ENCODE measurements around the gene BICC1. TPM values are rescaled to one million over a fixed set of nuclear protein-coding genes. Genes with fewer than 3 reads are reported as not detected.

Gene BICC1
- total and polyA plus RNA-seq, 2 of the 4 experiments (the other 2 are of a cell fraction) = 5.7 to 42.5 TPM

DNA sequence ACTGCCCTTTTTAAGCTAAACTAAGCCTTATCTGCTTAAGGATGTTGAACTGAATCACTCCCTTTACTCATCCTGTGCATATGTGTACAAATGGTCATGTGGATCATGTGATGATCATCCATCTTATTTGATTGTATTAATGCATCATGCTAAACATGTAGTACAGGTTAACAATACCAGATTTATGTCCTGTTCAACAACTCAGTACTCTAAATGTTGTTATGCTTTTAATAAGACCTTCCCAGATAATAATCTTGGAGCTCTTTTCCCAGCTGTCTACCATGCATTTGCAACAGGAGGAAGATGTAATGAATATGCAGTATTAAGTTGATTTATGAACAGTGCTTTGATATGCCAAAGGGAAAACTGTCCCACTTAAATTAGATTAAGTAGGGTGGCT is 318.0 kb downstream of the BICC1 start:
- H3K4me1 ChIP-seq (ENCODE audit: control insufficient read depth, insufficient read depth, low read length) = no peaks in the 10 kb centered on the region
- H3K27ac ChIP-seq (ENCODE audit: insufficient read depth, low read length) = no peak overlapping the region
- no peak overlapping the region for H3K14ac ChIP-seq (replicated peaks; ENCODE audit: low read depth, low read length)
- no peak overlapping the region for H2BK15ac ChIP-seq (ENCODE audit: low read depth, low read length)
- H2BK20ac ChIP-seq (ENCODE audit: low read depth, low read length) = no peak overlapping the region
- H3K18ac ChIP-seq (ENCODE audit: low read depth, low read length) = no peak overlapping the region
- no peak overlapping the region for H2BK5ac ChIP-seq (ENCODE audit: low read depth, low read length, poor library complexity, severe bottlenecking)
- H3K9me1 ChIP-seq (ENCODE audit: insufficient read depth, low read length) = no peaks in the 10 kb centered on the region
- H3K56ac ChIP-seq (ENCODE audit: extremely low read depth, insufficient read depth, low read length) = no peak overlapping the region
- no peak overlapping the region for H4K8ac ChIP-seq (ENCODE audit: low read depth in 2 of 2, low read length in 2 of 2)
- H3K4me2 ChIP-seq (ENCODE audit: low read depth, low read length) = no peak overlapping the region
- in situ Hi-C loops (cut with MboI; ENCODE audit: low sequenced_read_pairs) = no loop called here
- H3K4ac ChIP-seq (ENCODE audit: low read depth, low read length) = no peak overlapping the region
- H2AK9ac ChIP-seq (replicated peaks; ENCODE audit: low read depth, low read length, poor library complexity) = no peak overlapping the region
- H3K4me3 ChIP-seq (ENCODE audit: insufficient read depth, low read depth, low read length) = no peak overlapping the region
- no peak overlapping the region for H4K91ac ChIP-seq (ENCODE audit: insufficient read depth, low read depth, low read length)
- BruUV-seq (replicated peaks) = no TSS peak
- no peaks in the 10 kb centered on the region for H4K20me1 ChIP-seq (ENCODE audit: insufficient read depth, low read length)
- H3K79me1 ChIP-seq (ENCODE audit: low read depth in 1 of 2, low read length in 2 of 2) = no peaks in the 10 kb centered on the region
- TF ChIP-seq SMC3 (IDR thresholded peaks at IDR 0.05; ENCODE audit: low read depth, low read length) (no peak), MAZ (IDR thresholded peaks at IDR 0.05; ENCODE audit: borderline replicate concordance, low read depth, low read length) (no peak), CHD1 (IDR thresholded peaks at IDR 0.05; ENCODE audit: low read depth, low read length) (no peak), BHLHE40 (IDR thresholded peaks at IDR 0.05; ENCODE audit: low read depth, low read length) (no peak), RFX5 (IDR thresholded peaks at IDR 0.05; ENCODE audit: low read depth, low read length) (no peak), CEBPB (IDR thresholded peaks at IDR 0.05; ENCODE audit: low read depth, low read length) (no peak), NFE2L2 (IDR thresholded peaks at IDR 0.05; ENCODE audit: low read depth, low read length) (no peak), RCOR1 (IDR thresholded peaks at IDR 0.05; ENCODE audit: insufficient replicate concordance, low read length) (no peak), MXI1 (IDR thresholded peaks at IDR 0.05; ENCODE audit: borderline replicate concordance, low read depth, low read length) (no peak), MAFK (IDR thresholded peaks at IDR 0.05; ENCODE audit: low read depth, low read length) (no peak), POLR2A (IDR thresholded peaks at IDR 0.05; ENCODE audit: low read depth, low read length) (no peak), FOS (IDR thresholded peaks at IDR 0.05; ENCODE audit: low read depth, low read length) (no peak)
- TF ChIP-seq, protein P1, sequence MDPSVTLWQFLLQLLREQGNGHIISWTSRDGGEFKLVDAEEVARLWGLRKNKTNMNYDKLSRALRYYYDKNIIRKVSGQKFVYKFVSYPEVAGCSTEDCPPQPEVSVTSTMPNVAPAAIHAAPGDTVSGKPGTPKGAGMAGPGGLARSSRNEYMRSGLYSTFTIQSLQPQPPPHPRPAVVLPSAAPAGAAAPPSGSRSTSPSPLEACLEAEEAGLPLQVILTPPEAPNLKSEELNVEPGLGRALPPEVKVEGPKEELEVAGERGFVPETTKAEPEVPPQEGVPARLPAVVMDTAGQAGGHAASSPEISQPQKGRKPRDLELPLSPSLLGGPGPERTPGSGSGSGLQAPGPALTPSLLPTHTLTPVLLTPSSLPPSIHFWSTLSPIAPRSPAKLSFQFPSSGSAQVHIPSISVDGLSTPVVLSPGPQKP (IDR thresholded peaks at IDR 0.05; ENCODE audit: borderline replicate concordance, low read depth, low read length) = no peak
- TF ChIP-seq, protein P2, sequence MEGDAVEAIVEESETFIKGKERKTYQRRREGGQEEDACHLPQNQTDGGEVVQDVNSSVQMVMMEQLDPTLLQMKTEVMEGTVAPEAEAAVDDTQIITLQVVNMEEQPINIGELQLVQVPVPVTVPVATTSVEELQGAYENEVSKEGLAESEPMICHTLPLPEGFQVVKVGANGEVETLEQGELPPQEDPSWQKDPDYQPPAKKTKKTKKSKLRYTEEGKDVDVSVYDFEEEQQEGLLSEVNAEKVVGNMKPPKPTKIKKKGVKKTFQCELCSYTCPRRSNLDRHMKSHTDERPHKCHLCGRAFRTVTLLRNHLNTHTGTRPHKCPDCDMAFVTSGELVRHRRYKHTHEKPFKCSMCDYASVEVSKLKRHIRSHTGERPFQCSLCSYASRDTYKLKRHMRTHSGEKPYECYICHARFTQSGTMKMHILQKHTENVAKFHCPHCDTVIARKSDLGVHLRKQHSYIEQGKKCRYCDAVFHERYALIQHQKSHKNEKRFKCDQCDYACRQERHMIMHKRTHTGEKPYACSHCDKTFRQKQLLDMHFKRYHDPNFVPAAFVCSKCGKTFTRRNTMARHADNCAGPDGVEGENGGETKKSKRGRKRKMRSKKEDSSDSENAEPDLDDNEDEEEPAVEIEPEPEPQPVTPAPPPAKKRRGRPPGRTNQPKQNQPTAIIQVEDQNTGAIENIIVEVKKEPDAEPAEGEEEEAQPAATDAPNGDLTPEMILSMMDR (conservative IDR thresholded peaks at IDR 0.05; ENCODE audit: low read depth, low read length) = no peak
- TF ChIP-seq, protein P3, sequence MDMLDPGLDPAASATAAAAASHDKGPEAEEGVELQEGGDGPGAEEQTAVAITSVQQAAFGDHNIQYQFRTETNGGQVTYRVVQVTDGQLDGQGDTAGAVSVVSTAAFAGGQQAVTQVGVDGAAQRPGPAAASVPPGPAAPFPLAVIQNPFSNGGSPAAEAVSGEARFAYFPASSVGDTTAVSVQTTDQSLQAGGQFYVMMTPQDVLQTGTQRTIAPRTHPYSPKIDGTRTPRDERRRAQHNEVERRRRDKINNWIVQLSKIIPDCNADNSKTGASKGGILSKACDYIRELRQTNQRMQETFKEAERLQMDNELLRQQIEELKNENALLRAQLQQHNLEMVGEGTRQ (IDR thresholded peaks at IDR 0.05; ENCODE audit: low read depth, low read length) = no peak
- dilution Hi-C loops (cut with HindIII; ENCODE audit: low sequenced_read_pairs, unreplicated experiment) = no loop called here
- H3K9me3 ChIP-seq (ENCODE audit: control insufficient read depth, insufficient read depth, low read length) = no peaks in the 10 kb centered on the region
- ChIA-PET CTCF (no interaction called here), POLR2A (ENCODE audit: unreplicated experiment) (no interaction called here)
- H3K27me3 ChIP-seq (ENCODE audit: control insufficient read depth, insufficient read depth, low read length) = no peaks in the 10 kb centered on the region
- no peak overlapping the region for H4K5ac ChIP-seq (ENCODE audit: low read depth, low read length)
- ATAC-seq (ENCODE audit: low read depth) (no peak), DNase-seq (no peak)
- no peak overlapping the region for H2AK5ac ChIP-seq (ENCODE audit: low read depth, low read length)
- no peak overlapping the region for H3K23ac ChIP-seq (ENCODE audit: low read depth, low read length)
- H2BK120ac ChIP-seq (ENCODE audit: low read depth, low read length) = no peak overlapping the region
- intact Hi-C loops (cut with micrococcal nuclease) = no loop called here
- peaks cover 6% of the 10 kb centered on the region for H3K36me3 ChIP-seq (ENCODE audit: control insufficient read depth, insufficient read depth, low read length)
- H2AFZ ChIP-seq (replicated peaks; ENCODE audit: low read length, poor library complexity) = no peak overlapping the region
- H3K9ac ChIP-seq (ENCODE audit: low read depth, low read length) = no peak overlapping the region

Data from IMR-90 (cell line).